Measurements from ENCODE around the gene MYRIP.
"Not testable (repeated sequence)": the region's sequence is repeated elsewhere in the genome, so short reads cannot be mapped to it uniquely, and the experiment has no call there.

DNA sequence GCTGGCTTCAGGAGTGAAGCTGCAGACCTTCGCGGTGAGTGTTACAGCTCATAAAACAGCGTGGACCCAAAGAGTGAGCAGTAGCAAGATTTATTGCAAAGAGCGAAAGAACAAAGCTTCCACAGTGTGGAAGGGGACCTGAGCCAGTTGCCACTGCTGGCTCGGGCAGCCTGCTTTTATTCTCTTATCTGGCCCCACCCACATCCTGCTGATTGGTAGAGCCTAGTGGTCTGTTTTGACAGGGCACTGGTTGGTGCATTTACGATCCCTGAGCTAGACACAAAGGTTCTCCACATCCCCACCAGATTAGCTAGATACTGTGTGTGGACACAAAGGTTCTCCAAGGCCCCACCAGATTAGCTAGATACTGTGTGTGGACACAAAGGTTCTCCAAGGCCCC, 267.7 kb downstream of the MYRIP start:
- not testable (repeated sequence) for TF ChIP-seq TCF7 (CRISPR knock-in tag; IDR thresholded peaks at IDR 0.05; ENCODE audit: low read depth); ZNF232 (CRISPR knock-in tag; IDR thresholded peaks at IDR 0.05)
- TF ChIP-seq, protein P1, sequence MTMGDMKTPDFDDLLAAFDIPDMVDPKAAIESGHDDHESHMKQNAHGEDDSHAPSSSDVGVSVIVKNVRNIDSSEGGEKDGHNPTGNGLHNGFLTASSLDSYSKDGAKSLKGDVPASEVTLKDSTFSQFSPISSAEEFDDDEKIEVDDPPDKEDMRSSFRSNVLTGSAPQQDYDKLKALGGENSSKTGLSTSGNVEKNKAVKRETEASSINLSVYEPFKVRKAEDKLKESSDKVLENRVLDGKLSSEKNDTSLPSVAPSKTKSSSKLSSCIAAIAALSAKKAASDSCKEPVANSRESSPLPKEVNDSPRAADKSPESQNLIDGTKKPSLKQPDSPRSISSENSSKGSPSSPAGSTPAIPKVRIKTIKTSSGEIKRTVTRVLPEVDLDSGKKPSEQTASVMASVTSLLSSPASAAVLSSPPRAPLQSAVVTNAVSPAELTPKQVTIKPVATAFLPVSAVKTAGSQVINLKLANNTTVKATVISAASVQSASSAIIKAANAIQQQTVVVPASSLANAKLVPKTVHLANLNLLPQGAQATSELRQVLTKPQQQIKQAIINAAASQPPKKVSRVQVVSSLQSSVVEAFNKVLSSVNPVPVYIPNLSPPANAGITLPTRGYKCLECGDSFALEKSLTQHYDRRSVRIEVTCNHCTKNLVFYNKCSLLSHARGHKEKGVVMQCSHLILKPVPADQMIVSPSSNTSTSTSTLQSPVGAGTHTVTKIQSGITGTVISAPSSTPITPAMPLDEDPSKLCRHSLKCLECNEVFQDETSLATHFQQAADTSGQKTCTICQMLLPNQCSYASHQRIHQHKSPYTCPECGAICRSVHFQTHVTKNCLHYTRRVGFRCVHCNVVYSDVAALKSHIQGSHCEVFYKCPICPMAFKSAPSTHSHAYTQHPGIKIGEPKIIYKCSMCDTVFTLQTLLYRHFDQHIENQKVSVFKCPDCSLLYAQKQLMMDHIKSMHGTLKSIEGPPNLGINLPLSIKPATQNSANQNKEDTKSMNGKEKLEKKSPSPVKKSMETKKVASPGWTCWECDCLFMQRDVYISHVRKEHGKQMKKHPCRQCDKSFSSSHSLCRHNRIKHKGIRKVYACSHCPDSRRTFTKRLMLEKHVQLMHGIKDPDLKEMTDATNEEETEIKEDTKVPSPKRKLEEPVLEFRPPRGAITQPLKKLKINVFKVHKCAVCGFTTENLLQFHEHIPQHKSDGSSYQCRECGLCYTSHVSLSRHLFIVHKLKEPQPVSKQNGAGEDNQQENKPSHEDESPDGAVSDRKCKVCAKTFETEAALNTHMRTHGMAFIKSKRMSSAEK (CRISPR knock-in tag; IDR thresholded peaks at IDR 0.05; ENCODE audit: borderline replicate concordance) = not testable (repeated sequence)
- TF ChIP-seq, protein P2, sequence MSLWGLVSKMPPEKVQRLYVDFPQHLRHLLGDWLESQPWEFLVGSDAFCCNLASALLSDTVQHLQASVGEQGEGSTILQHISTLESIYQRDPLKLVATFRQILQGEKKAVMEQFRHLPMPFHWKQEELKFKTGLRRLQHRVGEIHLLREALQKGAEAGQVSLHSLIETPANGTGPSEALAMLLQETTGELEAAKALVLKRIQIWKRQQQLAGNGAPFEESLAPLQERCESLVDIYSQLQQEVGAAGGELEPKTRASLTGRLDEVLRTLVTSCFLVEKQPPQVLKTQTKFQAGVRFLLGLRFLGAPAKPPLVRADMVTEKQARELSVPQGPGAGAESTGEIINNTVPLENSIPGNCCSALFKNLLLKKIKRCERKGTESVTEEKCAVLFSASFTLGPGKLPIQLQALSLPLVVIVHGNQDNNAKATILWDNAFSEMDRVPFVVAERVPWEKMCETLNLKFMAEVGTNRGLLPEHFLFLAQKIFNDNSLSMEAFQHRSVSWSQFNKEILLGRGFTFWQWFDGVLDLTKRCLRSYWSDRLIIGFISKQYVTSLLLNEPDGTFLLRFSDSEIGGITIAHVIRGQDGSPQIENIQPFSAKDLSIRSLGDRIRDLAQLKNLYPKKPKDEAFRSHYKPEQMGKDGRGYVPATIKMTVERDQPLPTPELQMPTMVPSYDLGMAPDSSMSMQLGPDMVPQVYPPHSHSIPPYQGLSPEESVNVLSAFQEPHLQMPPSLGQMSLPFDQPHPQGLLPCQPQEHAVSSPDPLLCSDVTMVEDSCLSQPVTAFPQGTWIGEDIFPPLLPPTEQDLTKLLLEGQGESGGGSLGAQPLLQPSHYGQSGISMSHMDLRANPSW (CRISPR knock-in tag; conservative IDR thresholded peaks at IDR 0.05; ENCODE audit: low read depth) = not testable (repeated sequence)
- TF ChIP-seq, protein P3, sequence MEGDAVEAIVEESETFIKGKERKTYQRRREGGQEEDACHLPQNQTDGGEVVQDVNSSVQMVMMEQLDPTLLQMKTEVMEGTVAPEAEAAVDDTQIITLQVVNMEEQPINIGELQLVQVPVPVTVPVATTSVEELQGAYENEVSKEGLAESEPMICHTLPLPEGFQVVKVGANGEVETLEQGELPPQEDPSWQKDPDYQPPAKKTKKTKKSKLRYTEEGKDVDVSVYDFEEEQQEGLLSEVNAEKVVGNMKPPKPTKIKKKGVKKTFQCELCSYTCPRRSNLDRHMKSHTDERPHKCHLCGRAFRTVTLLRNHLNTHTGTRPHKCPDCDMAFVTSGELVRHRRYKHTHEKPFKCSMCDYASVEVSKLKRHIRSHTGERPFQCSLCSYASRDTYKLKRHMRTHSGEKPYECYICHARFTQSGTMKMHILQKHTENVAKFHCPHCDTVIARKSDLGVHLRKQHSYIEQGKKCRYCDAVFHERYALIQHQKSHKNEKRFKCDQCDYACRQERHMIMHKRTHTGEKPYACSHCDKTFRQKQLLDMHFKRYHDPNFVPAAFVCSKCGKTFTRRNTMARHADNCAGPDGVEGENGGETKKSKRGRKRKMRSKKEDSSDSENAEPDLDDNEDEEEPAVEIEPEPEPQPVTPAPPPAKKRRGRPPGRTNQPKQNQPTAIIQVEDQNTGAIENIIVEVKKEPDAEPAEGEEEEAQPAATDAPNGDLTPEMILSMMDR (IDR thresholded peaks at IDR 0.05) = not testable (repeated sequence)
